ENCODE data around the gene PDZRN4. TPM values are rescaled to one million over a fixed set of nuclear protein-coding genes. Genes with fewer than 3 reads are reported as not detected.

PDZRN4 gene
- total and polyA plus RNA-seq, 8 donors, result 0.12 to 0.26 (median 0.23) TPM; not detected in 4

DNA sequence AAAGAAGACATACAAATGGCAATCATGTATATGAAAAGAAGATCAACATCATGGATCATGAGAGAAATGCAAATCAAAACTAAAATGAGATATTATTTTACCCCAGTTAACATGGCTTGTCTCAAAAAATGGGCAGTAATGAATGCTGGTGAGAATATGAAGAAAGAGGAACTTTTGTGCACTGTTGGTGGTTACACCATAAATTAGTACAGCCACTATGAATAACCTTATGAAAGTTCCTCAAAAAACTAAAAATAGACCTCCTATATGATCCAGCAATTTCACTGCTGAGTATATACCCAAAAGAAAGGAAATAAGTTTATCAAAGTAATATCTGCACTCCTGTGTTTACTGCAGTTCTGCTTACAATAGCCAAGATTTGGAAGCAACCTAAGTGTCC lies 151.7 kb downstream of the PDZRN4 start:
- Histone ChIP-seq H3K4me3 (no peak overlapping the region), H3K27ac (no peak overlapping the region), H3K4me1 (no peaks in the 10 kb centered on the region), H3K27me3 (no peaks in the 10 kb centered on the region), H3K9me3 (no peaks in the 10 kb centered on the region), H3K36me3 (no peaks in the 10 kb centered on the region)
- FAIRE-seq (no peak), DNase-seq (no peak), ATAC-seq (no peak)
- TF ChIP-seq, protein P1, sequence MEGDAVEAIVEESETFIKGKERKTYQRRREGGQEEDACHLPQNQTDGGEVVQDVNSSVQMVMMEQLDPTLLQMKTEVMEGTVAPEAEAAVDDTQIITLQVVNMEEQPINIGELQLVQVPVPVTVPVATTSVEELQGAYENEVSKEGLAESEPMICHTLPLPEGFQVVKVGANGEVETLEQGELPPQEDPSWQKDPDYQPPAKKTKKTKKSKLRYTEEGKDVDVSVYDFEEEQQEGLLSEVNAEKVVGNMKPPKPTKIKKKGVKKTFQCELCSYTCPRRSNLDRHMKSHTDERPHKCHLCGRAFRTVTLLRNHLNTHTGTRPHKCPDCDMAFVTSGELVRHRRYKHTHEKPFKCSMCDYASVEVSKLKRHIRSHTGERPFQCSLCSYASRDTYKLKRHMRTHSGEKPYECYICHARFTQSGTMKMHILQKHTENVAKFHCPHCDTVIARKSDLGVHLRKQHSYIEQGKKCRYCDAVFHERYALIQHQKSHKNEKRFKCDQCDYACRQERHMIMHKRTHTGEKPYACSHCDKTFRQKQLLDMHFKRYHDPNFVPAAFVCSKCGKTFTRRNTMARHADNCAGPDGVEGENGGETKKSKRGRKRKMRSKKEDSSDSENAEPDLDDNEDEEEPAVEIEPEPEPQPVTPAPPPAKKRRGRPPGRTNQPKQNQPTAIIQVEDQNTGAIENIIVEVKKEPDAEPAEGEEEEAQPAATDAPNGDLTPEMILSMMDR (IDR thresholded peaks at IDR 0.05), result no peak
- intact Hi-C loops (cut with DNase I), result no loop called here

DNA sequence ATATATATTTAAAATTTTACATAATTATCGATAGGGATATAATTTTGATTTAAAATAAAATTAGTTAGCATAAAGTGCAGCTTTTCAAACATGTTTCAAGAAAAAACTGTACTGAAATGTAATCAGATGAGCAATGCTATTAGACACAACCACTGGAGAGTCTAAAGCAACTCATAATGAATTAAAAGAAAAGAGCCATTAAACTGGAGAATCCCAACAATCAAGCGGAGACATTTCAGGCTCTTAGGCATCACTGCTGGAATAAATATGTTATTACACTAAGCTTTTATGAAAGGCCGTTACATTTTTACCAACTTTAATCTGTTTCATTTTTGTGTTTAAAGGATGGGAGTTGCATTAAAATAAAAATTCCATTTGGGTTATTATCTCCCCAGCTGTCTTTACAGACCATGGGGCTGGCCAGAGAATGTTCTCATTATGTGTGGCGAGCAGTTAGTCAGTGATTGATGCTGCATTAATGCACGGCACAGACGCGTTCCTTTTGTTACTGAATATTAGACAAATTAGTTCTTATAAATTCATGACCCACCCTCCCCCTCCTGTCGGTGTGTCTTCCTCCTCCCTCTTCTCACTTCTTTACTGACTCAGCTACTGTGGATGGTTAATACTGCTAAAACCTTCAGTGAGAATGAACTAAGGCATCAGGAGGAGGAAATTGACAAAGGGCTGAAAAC lies 156.8 kb downstream of the PDZRN4 start:
- Histone ChIP-seq H3K4me1 (no peaks in the 10 kb centered on the region), H3K4me3 (no peak overlapping the region), H3K9me3 (no peaks in the 10 kb centered on the region), H3K27ac (no peak overlapping the region), H3K27me3 (no peaks in the 10 kb centered on the region), H3K36me3 (no peaks in the 10 kb centered on the region)
- intact Hi-C loops (cut with DNase I), result no loop called here
- FAIRE-seq (no peak), DNase-seq (no peak), ATAC-seq (no peak)
- TF ChIP-seq, protein P1 (IDR thresholded peaks at IDR 0.05), result no peak
- 34 to 36% methylated on average over 8 of the region's 8 CpGs for WGBS, 2 donors

- Histone ChIP-seq H3K9me3 (no peaks in the 10 kb centered on the region), H3K27me3 (no peaks in the 10 kb centered on the region), H3K4me1 (no peaks in the 10 kb centered on the region), H3K4me3 (no peak overlapping the region), H3K36me3 (no peaks in the 10 kb centered on the region), H3K27ac (no peak overlapping the region)
- DNase-seq (no peak), FAIRE-seq (no peak), ATAC-seq (no peak)
- TF ChIP-seq, protein P1 (IDR thresholded peaks at IDR 0.05), result no peak
- WGBS, 2 donors, result 32 to 45% methylated on average over 1 of the region's 1 CpG
- intact Hi-C loops (cut with DNase I), result no loop called here
Observed at GRCh38 chr12:41348198-41348597, 160.1 kb downstream of the PDZRN4 start.

- ATAC-seq (no peak), FAIRE-seq (no peak), DNase-seq (no peak)
- TF ChIP-seq, protein P1 (IDR thresholded peaks at IDR 0.05), result no peak
- Histone ChIP-seq H3K27ac (no peak overlapping the region), H3K4me1 (no peaks in the 10 kb centered on the region), H3K9me3 (no peaks in the 10 kb centered on the region), H3K4me3 (no peak overlapping the region), H3K27me3 (no peaks in the 10 kb centered on the region), H3K36me3 (no peaks in the 10 kb centered on the region)
- intact Hi-C loops (cut with DNase I), result no loop called here
Observed at GRCh38 chr12:41356181-41356580, 168.1 kb downstream of the PDZRN4 start.

GRCh38 chr12:41361738-41362137 lies 173.6 kb downstream of the PDZRN4 start:
- intact Hi-C loops (cut with DNase I), result no loop called here
- FAIRE-seq (no peak), ATAC-seq (no peak), DNase-seq (no peak)
- TF ChIP-seq, protein P1 (IDR thresholded peaks at IDR 0.05), result no peak
- WGBS, 2 donors, result 69 to 79% methylated on average over 7 of the region's 7 CpGs
- no peak overlapping the region for H3K27ac ChIP-seq
- H3K27me3 ChIP-seq, result no peaks in the 10 kb centered on the region
- H3K9me3 ChIP-seq, result no peaks in the 10 kb centered on the region
- H3K4me1 ChIP-seq, result no peaks in the 10 kb centered on the region
- H3K36me3 ChIP-seq, result no peaks in the 10 kb centered on the region
- H3K4me3 ChIP-seq, result no peak overlapping the region
